ENCODE measurements around the gene ANGEL2.

Gene ANGEL2

GRCh38 chr1:212983482-212983881 lies 32.2 kb downstream of the ANGEL2 start:
- no peaks in the 10 kb centered on the region for H3F3A ChIP-seq (ENCODE audit: insufficient read depth)
- no peaks in the 10 kb centered on the region for H3K9me3 ChIP-seq (ENCODE audit: insufficient read depth, low read length)
- H3K36me3 ChIP-seq (ENCODE audit: low read length), result no peaks in the 10 kb centered on the region
- H4K20me1 ChIP-seq (ENCODE audit: low read depth, low read length), result no peaks in the 10 kb centered on the region
- no peaks in the 10 kb centered on the region for H3K27me3 ChIP-seq (ENCODE audit: low read length)
- H3K79me2 ChIP-seq (ENCODE audit: insufficient read depth, low read length), result no peaks in the 10 kb centered on the region
- no peak overlapping the region for H3K4me2 ChIP-seq (ENCODE audit: low read depth, low read length, poor library complexity, severe bottlenecking)
- TF ChIP-seq EZH2phosphoT487 (conservative IDR thresholded peaks at IDR 0.05; ENCODE audit: low read length), result no peak
- TF ChIP-seq CTCF (IDR thresholded peaks at IDR 0.05; ENCODE audit: insufficient read depth, low read length, poor library complexity, severe bottlenecking), result no peak
- no peak overlapping the region for H3K4me3 ChIP-seq (ENCODE audit: insufficient read depth, low read length, poor library complexity, severe bottlenecking)
- H3K27ac ChIP-seq (ENCODE audit: low read depth, low read length), result no peak overlapping the region
- no peak overlapping the region for H3K9ac ChIP-seq (ENCODE audit: low read length)
- H3K9me2 ChIP-seq (replicated peaks; ENCODE audit: insufficient read depth, low read length), result no peaks in the 10 kb centered on the region
- no peak overlapping the region for H2AFZ ChIP-seq (ENCODE audit: low read depth, low read length, severe bottlenecking)

GRCh38 chr1:212982430-212983152 lies 33.1 kb downstream of the ANGEL2 start:
- no peaks in the 10 kb centered on the region for H3F3A ChIP-seq (ENCODE audit: insufficient read depth)
- no peaks in the 10 kb centered on the region for H4K20me1 ChIP-seq (ENCODE audit: low read depth, low read length)
- no peaks in the 10 kb centered on the region for H3K9me2 ChIP-seq (replicated peaks; ENCODE audit: insufficient read depth, low read length)
- H3K27me3 ChIP-seq (ENCODE audit: low read length), result no peaks in the 10 kb centered on the region
- H2AFZ ChIP-seq (ENCODE audit: low read depth, low read length, severe bottlenecking), result no peak overlapping the region
- no peaks in the 10 kb centered on the region for H3K79me2 ChIP-seq (ENCODE audit: insufficient read depth, low read length)
- H3K4me3 ChIP-seq (ENCODE audit: insufficient read depth, low read length, poor library complexity, severe bottlenecking), result no peak overlapping the region
- no peaks in the 10 kb centered on the region for H3K9me3 ChIP-seq (ENCODE audit: insufficient read depth, low read length)
- TF ChIP-seq CTCF (IDR thresholded peaks at IDR 0.05; ENCODE audit: insufficient read depth, low read length, poor library complexity, severe bottlenecking) (no peak), EZH2phosphoT487 (conservative IDR thresholded peaks at IDR 0.05; ENCODE audit: low read length) (no peak)
- H3K36me3 ChIP-seq (ENCODE audit: low read length), result no peaks in the 10 kb centered on the region
- no peak overlapping the region for H3K27ac ChIP-seq (ENCODE audit: low read depth, low read length)
- H3K4me2 ChIP-seq (ENCODE audit: low read depth, low read length, poor library complexity, severe bottlenecking), result no peak overlapping the region
- H3K9ac ChIP-seq (ENCODE audit: low read length), result no peak overlapping the region

- no peaks in the 10 kb centered on the region for H3K9me2 ChIP-seq (replicated peaks; ENCODE audit: insufficient read depth, low read length)
- no peaks in the 10 kb centered on the region for H4K20me1 ChIP-seq (ENCODE audit: low read depth, low read length)
- no peak for TF ChIP-seq CTCF (IDR thresholded peaks at IDR 0.05; ENCODE audit: insufficient read depth, low read length, poor library complexity, severe bottlenecking)
- H3K4me3 ChIP-seq (ENCODE audit: insufficient read depth, low read length, poor library complexity, severe bottlenecking), result no peak overlapping the region
- no peak overlapping the region for H3K9ac ChIP-seq (ENCODE audit: low read length)
- H3K36me3 ChIP-seq (ENCODE audit: low read length), result no peaks in the 10 kb centered on the region
- H2AFZ ChIP-seq (ENCODE audit: low read depth, low read length, severe bottlenecking), result no peak overlapping the region
- H3K9me3 ChIP-seq (ENCODE audit: insufficient read depth, low read length), result no peaks in the 10 kb centered on the region
- no peaks in the 10 kb centered on the region for H3K27me3 ChIP-seq (ENCODE audit: low read length)
- H3F3A ChIP-seq (ENCODE audit: insufficient read depth), result no peaks in the 10 kb centered on the region
- no peaks in the 10 kb centered on the region for H3K79me2 ChIP-seq (ENCODE audit: insufficient read depth, low read length)
- H3K27ac ChIP-seq (ENCODE audit: low read depth, low read length), result no peak overlapping the region
- no peak overlapping the region for H3K4me2 ChIP-seq (ENCODE audit: low read depth, low read length, poor library complexity, severe bottlenecking)
These were observed 33.9 kb downstream of the ANGEL2 start for GRCh38 chr1:212981571-212982328.
